Measurements from ENCODE around the gene ARFRP1.
"Not testable (repeated sequence)": the region's sequence is repeated elsewhere in the genome, so short reads cannot be mapped to it uniquely, and the experiment has no call there.

GRCh38 chr20:63671695-63672094, 36.1 kb downstream of the ARFRP1 start:
- not testable (repeated sequence) for TF ChIP-seq POLR2A (IDR thresholded peaks at IDR 0.05); CTCF (IDR thresholded peaks at IDR 0.05 in 8 of 11, conservative IDR thresholded peaks at IDR 0.05 in 3 of 11); POLR2AphosphoS5 (IDR thresholded peaks at IDR 0.05)

Measured in spleen (tissue), 7 donors.